ENCODE measurements around the gene KIAA0825. TPM values are rescaled to one million over a fixed set of nuclear protein-coding genes. Genes with fewer than 3 reads are reported as not detected.
"Not testable (repeated sequence)": the region's sequence is repeated elsewhere in the genome, so short reads cannot be mapped to it uniquely, and the experiment has no call there.

KIAA0825 gene
- total and polyA plus RNA-seq, 7 donors = 0.46 to 4.6 (median 3.3) TPM; not detected in 1

DNA sequence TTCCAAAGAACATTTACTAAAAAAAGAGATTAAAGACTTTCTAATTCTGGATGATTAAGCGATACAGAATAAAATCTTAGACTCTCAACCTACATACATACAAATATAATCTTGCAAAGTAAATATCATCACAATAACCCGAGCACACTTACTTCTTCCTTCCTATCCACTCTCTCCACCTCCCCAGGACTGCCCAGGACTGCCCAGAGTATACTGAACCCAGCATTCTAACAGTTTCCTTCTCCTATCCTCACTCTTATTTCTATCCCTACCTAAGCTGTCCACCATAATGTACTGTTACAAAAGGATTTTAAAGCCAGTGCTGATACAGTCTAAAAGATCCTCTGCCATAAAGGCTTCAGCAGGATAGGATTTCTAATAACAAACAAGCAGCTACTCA is 463.7 kb downstream of the KIAA0825 start:
- intact Hi-C loops (cut with DNase I) = no loop called here
- no peak overlapping the region for H3K4me3 ChIP-seq
- WGBS, 2 donors = 49 to 79% methylated on average over 2 of the region's 2 CpGs

DNA sequence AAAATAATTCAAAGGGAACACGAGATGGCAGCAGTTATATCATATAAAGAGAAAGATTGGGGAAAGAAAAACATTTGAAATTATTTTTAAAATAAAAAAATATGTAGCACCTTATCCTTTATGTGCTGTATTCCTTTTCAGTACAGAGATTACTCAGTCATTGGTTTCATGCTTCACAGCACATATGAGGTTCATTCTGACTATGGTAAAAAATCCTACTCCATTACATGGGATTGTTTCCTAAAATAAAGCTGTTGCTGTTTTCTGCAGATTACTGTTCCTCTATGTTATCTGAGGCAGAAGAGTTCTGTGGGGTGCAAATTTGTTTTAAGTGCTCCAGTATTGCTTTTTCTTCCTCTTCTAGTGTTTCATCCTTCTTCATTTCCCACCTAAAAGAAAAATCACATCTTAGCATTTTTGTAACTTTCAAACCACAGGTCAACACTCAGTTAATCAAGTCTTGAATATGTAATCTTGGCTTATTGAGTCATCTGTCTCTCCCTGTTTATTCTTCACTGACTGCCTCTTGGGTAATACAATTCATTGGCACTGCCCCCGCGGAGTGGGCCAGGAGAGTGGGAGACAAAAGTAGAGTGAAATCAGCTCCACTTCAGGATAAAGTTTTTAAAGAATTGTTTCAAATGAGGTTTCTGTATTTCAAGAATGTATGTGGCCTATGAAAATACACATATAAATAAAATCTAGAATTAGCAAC is 464.5 kb downstream of the KIAA0825 start:
- no peaks in the 10 kb centered on the region for H3K36me3 ChIP-seq
- WGBS, 2 donors = 90% methylated on average over 3 of the region's 3 CpGs

More for the DNA sequence above, 463.7 kb downstream of the KIAA0825 start:
- TF ChIP-seq POLR2A (IDR thresholded peaks at IDR 0.05) (no peak), POLR2AphosphoS5 (IDR thresholded peaks at IDR 0.05) (no peak)
- TF ChIP-seq, protein P1, sequence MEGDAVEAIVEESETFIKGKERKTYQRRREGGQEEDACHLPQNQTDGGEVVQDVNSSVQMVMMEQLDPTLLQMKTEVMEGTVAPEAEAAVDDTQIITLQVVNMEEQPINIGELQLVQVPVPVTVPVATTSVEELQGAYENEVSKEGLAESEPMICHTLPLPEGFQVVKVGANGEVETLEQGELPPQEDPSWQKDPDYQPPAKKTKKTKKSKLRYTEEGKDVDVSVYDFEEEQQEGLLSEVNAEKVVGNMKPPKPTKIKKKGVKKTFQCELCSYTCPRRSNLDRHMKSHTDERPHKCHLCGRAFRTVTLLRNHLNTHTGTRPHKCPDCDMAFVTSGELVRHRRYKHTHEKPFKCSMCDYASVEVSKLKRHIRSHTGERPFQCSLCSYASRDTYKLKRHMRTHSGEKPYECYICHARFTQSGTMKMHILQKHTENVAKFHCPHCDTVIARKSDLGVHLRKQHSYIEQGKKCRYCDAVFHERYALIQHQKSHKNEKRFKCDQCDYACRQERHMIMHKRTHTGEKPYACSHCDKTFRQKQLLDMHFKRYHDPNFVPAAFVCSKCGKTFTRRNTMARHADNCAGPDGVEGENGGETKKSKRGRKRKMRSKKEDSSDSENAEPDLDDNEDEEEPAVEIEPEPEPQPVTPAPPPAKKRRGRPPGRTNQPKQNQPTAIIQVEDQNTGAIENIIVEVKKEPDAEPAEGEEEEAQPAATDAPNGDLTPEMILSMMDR (IDR thresholded peaks at IDR 0.05) = no peak
- Histone ChIP-seq H3K4me1 (no peaks in the 10 kb centered on the region), H3K36me3 (no peaks in the 10 kb centered on the region), H3K9me3 (peaks cover 0 to 2% (median 0%) of the 10 kb centered on the region in 4 donors), H3K27me3 (no peaks in the 10 kb centered on the region), H3K27ac (no peak overlapping the region)
- no peak for DNase-seq

DNA sequence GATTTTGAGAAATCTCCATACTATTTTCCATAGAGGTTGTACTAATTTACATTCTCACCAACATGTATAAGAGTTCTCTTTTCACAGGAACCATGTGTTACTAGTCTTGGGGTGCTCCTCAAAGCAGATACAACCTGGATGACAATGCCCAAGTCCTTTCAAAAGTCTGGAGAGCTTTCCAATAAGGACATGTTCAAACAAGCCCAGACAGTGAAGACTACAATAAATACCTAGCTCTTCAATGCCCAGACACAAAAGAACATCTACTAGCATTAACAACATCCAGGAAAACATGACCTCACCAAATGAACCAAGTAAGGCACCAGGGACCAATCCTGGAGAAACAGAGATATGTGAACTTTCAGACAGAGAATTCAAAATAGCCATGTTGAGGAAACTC is 474.8 kb downstream of the KIAA0825 start:
- H3K36me3 ChIP-seq; H3K4me3 ChIP-seq; H3K9me3 ChIP-seq; H3K27me3 ChIP-seq; H3K27ac ChIP-seq; H3K4me1 ChIP-seq; intact Hi-C loops (cut with DNase I); DNase-seq: not testable (repeated sequence)

More for the DNA sequence above, 464.5 kb downstream of the KIAA0825 start:
- Histone ChIP-seq H3K4me1 (no peaks in the 10 kb centered on the region), H3K27ac (no peak overlapping the region), H3K4me3 (no peak overlapping the region), H3K9me3 (peaks cover 0 to 2% (median 0%) of the 10 kb centered on the region in 4 donors), H3K27me3 (no peaks in the 10 kb centered on the region)
- intact Hi-C loops (cut with DNase I) = no loop called here
- TF ChIP-seq, protein P1 (IDR thresholded peaks at IDR 0.05) = no peak
- TF ChIP-seq POLR2AphosphoS5 (IDR thresholded peaks at IDR 0.05) (no peak), POLR2A (IDR thresholded peaks at IDR 0.05) (no peak), EP300 (IDR thresholded peaks at IDR 0.05) (no peak)
- no peak for DNase-seq

DNA sequence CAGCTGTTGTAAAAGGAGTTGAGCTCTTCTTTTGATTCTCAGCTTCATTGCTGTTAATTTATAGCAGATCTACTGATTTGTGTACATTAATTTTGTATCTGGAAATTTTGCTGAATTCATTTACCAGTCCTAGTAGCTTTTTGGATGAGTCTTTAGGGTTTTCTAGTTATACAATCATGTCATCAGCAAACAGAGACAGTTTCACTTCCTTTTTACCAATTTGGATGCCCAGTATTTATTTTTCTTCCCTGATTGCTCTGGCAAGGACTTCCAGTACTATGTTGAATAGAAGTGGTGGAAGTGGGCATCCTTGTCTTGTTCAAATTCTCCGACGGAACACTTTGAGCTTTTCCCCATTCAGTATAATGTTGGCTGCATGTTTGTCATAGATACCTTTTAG is 478.1 kb downstream of the KIAA0825 start:
- H3K27ac ChIP-seq = no peak overlapping the region
- 95 to 97% methylated on average over 2 of the region's 2 CpGs for WGBS, 2 donors
- no peaks in the 10 kb centered on the region for H3K36me3 ChIP-seq
- H3K4me1 ChIP-seq = no peaks in the 10 kb centered on the region
- peaks cover 0 to 8% (median 3%) of the 10 kb centered on the region in 4 donors for H3K9me3 ChIP-seq
- H3K27me3 ChIP-seq = no peaks in the 10 kb centered on the region
- TF ChIP-seq, protein P1 (IDR thresholded peaks at IDR 0.05) = no peak
- TF ChIP-seq POLR2A (IDR thresholded peaks at IDR 0.05) = no peak
- H3K4me3 ChIP-seq = no peak overlapping the region
- no peak for DNase-seq
- intact Hi-C loops (cut with DNase I) = no loop called here

DNA sequence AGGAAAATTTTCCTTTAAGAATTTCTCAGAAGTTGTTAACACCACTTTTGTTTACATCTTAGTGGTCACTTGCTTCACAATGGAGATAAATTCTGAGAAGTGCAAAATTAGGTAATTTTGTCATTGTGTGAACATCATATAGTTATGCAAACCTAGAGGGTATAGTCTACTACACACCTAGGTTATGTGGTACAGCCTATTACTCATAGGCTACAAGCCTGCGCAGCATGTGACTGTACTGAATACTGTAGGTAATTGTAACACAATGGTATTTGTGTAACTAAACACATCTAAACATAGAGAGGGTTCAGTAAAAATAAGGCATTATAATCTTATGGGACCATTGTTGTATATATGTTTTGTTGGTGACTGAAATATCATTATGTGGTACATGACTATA is 488.3 kb downstream of the KIAA0825 start:
- H3K4me1 ChIP-seq = no peaks in the 10 kb centered on the region
- H3K27ac ChIP-seq = no peak overlapping the region
- H3K36me3 ChIP-seq = no peaks in the 10 kb centered on the region
- intact Hi-C loops (cut with DNase I) = no loop called here
- TF ChIP-seq EP300 (IDR thresholded peaks at IDR 0.05) (no peak), POLR2AphosphoS5 (IDR thresholded peaks at IDR 0.05) (no peak), POLR2A (IDR thresholded peaks at IDR 0.05) (no peak)
- TF ChIP-seq, protein P1 (IDR thresholded peaks at IDR 0.05) = no peak
- no peak overlapping the region for H3K4me3 ChIP-seq
- no peak for DNase-seq
- no peaks in the 10 kb centered on the region for H3K27me3 ChIP-seq
- WGBS, 2 donors = 93 to 97% methylated on average over 1 of the region's 1 CpG
- H3K9me3 ChIP-seq = peaks cover 0 to 4% (median 0%) of the 10 kb centered on the region in 4 donors
